ENCODE measurements around the gene HECW1. TPM values are rescaled to one million over a fixed set of nuclear protein-coding genes. Genes with fewer than 3 reads are reported as not detected.

The HECW1 gene
- total and polyA plus RNA-seq, 12 donors, result 0.07 to 0.23 TPM; not detected in 10

DNA sequence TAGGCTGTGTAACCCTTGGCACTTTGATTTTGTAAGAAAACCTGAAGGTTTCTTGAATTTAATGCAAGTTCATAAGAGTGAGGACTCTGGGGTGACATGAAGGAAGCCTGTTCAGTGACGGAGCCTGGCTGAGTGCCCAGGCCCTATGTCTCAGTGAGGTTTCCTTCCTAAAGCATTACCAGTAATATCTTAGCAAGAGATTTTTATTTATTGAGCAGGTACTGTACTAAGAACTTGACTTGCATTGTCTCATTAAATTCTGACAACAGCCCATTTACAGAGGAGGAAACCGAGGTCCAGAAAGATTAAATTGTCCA lies 197.2 kb downstream of the HECW1 start:
- DNase-seq, result no peak
- Histone ChIP-seq H3K36me3 (no peaks in the 10 kb centered on the region), H3K27me3 (peaks cover 0 to 9% (median 0%) of the 10 kb centered on the region in 7 donors), H3K9me3 (no peaks in the 10 kb centered on the region), H3K4me3 (no peak overlapping the region), H3K4me1 (no peaks in the 10 kb centered on the region), H3K27ac (no peak overlapping the region)
- no peak for TF ChIP-seq CTCF (IDR thresholded peaks at IDR 0.05)
- 49 to 52% methylated on average over 2 of the region's 2 CpGs for WGBS, 2 donors
- intact Hi-C loops (cut with DNase I), result no loop called here
- ATAC-seq, result no peak

DNA sequence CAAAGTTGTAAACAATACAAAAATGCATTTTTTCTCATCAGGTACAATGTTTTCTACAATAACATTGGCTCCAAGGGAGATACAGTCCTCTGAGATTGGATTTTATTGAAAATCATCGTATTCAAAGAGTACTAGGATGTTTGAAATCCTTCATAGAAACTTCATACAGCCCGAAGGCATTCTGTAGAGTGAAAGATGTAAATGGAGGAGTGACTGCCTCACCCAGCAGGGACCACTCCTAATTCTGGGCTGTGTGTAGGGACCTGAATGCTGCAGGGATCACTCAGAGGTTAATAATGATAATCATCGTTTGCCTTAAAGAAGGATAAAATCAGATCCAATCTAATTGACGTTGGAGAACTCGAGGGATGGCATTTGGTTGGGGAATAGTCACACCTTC lies 198.6 kb downstream of the HECW1 start:
- intact Hi-C loops (cut with DNase I), result no loop called here
- Histone ChIP-seq H3K36me3 (no peaks in the 10 kb centered on the region), H3K27ac (no peak overlapping the region), H3K4me3 (no peak overlapping the region), H3K9me3 (no peaks in the 10 kb centered on the region), H3K4me1 (no peaks in the 10 kb centered on the region), H3K27me3 (peaks cover 0 to 5% (median 0%) of the 10 kb centered on the region in 7 donors)
- no peak for TF ChIP-seq CTCF (IDR thresholded peaks at IDR 0.05)
- ATAC-seq, result no peak
- WGBS, 2 donors, result 83 to 84% methylated on average over 5 of the region's 5 CpGs
- no peak for DNase-seq

DNA sequence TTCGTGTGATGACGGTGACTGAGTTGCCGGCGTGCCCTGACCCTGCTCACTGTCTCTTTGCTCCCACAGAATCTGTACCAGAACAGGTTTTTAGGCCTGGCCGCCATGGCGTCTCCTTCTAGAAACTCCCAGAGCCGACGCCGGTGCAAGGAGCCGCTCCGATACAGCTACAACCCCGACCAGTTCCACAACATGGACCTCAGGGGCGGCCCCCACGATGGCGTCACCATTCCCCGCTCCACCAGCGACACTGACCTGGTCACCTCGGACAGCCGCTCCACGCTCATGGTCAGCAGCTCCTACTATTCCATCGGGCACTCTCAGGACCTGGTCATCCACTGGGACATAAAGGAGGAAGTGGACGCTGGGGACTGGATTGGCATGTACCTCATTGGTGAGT lies 199.2 kb downstream of the HECW1 start:
- Histone ChIP-seq H3K36me3 (no peaks in the 10 kb centered on the region), H3K9me3 (no peaks in the 10 kb centered on the region), H3K4me3 (no peak overlapping the region), H3K27me3 (peaks cover 0 to 5% (median 0%) of the 10 kb centered on the region in 7 donors), H3K4me1 (no peaks in the 10 kb centered on the region), H3K27ac (no peak overlapping the region)
- DNase-seq, result no peak
- 94 to 95% methylated on average over 22 of the region's 22 CpGs for WGBS, 2 donors
- intact Hi-C loops (cut with DNase I), result no loop called here
- TF ChIP-seq CTCF (IDR thresholded peaks at IDR 0.05), result no peak
- ATAC-seq, result no peak

GRCh38 chr7:43313628-43314378 lies 201.4 kb downstream of the HECW1 start:
- intact Hi-C loops (cut with DNase I), result no loop called here
- no peak overlapping the region for H3K4me3 ChIP-seq
- no peaks in the 10 kb centered on the region for H3K9me3 ChIP-seq
- H3K36me3 ChIP-seq, result no peaks in the 10 kb centered on the region
- H3K27ac ChIP-seq, result no peak overlapping the region
- no peaks in the 10 kb centered on the region for H3K4me1 ChIP-seq
- 81 to 82% methylated on average over 9 of the region's 9 CpGs for WGBS, 2 donors
- DNase-seq (no peak), ATAC-seq (no peak)
- H3K27me3 ChIP-seq, result no peaks in the 10 kb centered on the region
- TF ChIP-seq CTCF (IDR thresholded peaks at IDR 0.05), result no peak
